PC-3 (cell line): ENCODE results near the gene ELP6.

Source experiments
- EZH2 ChIP-seq: fragments of 300-600 bp; sonication (generic); IDR thresholded peaks from one replicate; pipeline ENCODE4 v1.6.1; 2017; ENCODE audit warnings: antibody characterized with exemption, mild to moderate bottlenecking, low read length; ENCODE audit not compliant: unreplicated experiment
- EZH2phosphoT487 ChIP-seq: fragments of 300-600 bp; sonication (generic); IDR thresholded peaks from 2 replicates; pipeline ENCODE4 v1.6.1; 2018; ENCODE audit warnings: mild to moderate bottlenecking, antibody characterized with exemption, low read length, borderline replicate concordance
- TF ChIP-seq, protein P1 (sequence below): fragments of 300-600 bp; sonication (generic); conservative IDR thresholded peaks from 2 replicates; pipeline ENCODE4 v1.5.1; 2017; ENCODE audit warnings: antibody characterized with exemption, low read depth, mild to moderate bottlenecking, low read length

DNA sequence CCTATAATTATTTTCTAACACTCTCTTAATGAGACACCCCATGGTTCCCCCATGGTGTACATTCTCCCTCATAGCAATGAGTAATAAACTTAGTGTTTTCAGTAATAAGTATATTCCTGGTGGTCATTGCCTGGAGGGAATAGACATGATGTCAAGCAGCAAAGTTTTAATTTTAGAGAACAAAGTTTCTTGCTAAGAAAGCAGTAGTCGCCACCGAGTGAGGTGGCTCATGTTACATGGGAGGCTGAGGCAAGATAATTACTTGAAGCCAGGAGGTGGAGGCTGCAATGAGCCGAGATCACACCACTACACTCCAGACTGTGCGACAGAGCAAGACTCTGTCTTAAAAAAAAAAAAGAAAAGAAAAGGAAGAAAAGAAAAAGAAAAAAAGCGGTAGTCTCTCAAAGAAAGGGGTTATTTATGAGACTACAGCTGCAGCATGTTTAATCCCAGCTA, 2.4 kb upstream of the ELP6 start:
- TF ChIP-seq, protein P1, sequence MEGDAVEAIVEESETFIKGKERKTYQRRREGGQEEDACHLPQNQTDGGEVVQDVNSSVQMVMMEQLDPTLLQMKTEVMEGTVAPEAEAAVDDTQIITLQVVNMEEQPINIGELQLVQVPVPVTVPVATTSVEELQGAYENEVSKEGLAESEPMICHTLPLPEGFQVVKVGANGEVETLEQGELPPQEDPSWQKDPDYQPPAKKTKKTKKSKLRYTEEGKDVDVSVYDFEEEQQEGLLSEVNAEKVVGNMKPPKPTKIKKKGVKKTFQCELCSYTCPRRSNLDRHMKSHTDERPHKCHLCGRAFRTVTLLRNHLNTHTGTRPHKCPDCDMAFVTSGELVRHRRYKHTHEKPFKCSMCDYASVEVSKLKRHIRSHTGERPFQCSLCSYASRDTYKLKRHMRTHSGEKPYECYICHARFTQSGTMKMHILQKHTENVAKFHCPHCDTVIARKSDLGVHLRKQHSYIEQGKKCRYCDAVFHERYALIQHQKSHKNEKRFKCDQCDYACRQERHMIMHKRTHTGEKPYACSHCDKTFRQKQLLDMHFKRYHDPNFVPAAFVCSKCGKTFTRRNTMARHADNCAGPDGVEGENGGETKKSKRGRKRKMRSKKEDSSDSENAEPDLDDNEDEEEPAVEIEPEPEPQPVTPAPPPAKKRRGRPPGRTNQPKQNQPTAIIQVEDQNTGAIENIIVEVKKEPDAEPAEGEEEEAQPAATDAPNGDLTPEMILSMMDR = no peak
- TF ChIP-seq EZH2 (no peak), EZH2phosphoT487 (no peak)
